DMS114 treated with DMSO at 0.1 percent for 48 hours (cell line): ENCODE results near the gene OPALIN.

ENCODE experiments used
- DNase-seq: peaks from one replicate; lab custom pipeline; 2025; ENCODE audit not compliant: unreplicated experiment; lab: John Stamatoyannopoulos, UW

The OPALIN gene

DNA sequence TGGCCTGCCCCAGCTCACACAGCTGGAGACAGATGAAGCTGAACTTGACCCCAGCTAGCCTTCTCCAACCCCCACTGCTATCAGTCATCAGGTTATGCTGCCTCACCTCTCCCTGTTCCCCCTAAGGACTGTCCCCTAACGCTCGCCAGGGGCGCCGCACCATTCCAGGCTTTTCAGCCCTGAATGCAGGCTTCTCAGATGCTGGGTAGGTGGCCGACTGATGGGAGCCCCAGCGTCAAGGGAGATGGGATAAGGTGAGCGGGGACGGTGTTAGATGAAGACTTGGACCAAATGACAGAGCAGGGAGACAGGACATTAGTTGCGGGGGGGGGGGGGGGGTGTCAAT lies 15.8 kb upstream of the OPALIN start:
- no peak for DNase-seq

DNA sequence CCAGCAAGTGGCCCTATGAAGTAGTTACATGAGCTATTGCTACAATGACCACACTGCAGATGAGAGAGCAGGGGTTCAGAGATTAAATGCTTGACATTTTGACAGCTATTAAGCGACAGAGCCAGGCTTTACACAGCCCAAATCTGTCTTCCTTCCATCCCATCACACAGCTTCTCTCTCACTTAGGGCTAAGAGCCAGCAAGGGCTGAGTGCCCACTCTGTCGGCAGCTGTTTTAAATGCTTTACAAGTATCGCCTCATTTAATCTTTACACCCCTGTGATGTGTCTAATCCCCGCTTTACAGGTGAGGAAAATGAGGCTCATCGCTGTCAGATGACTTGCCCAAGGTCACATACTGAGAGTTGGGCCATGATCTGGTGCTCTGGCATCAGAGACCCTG lies 15.2 kb upstream of the OPALIN start:
- no peak for DNase-seq

DNA sequence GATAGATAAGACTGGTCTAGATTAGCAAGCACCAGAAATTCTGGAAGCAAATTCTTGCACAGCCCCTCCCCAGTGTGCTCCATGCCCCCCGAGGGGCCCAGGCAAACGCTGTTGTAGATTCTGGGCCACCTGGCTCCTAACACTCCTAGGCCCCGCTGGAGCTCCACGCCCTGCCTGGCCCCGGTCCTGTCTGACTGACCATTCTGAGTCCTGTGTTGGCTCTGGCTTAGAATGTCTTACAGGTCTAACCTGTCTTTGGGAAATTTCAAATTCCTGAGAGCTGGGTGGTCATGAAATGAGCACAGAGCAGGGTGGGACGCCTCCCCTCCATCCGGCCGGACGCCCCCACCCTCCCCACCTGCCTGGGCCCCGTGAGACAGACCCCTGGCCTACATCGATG lies 12.6 kb upstream of the OPALIN start:
- DNase-seq = no peak

DNA sequence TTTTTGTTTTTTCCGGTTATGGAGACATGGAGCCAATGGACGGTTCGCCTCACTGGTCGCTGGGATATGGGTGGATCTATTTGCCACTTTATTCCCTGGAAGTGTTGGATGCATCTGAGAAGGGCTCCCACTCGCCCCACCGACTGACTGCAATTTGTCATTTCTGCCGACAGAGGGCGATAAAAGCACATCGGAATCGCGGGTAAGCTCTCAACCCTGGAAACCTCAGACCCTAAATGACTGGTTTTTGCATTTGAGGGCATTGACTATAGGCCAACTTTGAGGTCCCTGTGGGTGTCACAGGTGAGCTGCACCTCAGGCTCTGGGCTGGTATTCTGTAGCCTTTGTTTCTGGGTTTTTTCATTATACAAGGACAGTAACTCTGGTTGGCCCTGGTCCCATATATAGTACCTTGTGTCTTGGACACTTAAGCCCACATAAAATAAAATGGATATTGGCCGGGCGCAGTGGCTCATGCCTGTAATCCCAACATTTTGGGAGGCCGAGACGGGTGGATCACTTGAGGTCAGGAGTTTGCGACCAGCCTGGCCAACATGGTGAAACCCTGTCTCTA lies 11.9 kb upstream of the OPALIN start:
- peak; percentile 23 for DNase-seq

DNA sequence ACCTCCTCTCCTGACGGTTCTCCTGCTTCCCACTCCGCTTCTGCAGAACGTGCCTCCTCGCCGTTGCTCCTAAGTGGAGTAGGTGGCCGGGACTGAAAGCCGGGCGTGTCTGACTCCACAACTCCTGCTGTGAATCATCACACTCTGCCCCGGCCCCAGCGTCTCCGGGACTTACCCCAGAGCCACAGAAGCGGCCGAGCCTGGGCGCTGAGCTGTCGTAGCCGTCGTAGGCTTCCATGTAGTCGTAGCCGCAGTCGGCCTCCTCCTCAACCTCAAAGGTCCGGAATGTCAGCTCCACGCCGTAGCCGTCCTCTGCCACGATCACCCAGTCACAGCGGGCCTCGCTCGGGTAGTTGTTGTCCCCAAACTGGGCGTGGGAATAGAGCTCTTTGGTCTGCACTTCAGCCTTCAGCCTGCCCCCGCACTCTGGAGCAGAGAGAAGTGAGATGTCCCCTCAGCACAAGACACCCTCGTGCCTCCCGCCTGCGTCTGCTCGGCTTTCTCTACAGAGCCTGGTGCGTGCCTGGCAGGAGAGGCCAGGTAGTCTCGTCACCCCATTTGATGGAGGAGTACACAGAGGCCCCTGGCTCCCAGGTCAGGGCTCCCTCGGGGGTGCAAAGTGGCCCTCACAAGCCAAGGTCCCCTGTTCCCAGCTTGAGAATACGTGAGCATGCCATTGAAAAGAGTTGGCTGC lies 11.2 kb upstream of the OPALIN start:
- no peak for DNase-seq

DNA sequence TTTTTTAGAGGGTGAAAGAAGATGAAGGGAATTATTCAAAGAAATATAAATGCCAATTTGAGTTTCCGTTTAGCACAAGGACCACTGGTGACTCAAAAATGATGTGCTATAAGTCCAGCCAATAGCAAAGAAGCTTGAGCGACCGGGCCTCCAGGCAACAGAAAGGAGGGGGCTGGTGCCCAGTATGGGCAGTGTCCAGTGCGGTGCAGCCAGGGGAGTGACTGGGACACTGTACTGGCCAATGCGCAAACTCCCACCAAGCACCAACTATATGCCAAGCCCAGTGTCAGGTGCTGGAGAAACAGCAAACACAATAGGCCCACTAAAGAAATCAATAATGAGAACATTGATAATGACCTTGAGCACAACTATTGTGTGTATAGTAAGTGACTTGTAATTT lies 10.2 kb upstream of the OPALIN start:
- DNase-seq = no peak

DNA sequence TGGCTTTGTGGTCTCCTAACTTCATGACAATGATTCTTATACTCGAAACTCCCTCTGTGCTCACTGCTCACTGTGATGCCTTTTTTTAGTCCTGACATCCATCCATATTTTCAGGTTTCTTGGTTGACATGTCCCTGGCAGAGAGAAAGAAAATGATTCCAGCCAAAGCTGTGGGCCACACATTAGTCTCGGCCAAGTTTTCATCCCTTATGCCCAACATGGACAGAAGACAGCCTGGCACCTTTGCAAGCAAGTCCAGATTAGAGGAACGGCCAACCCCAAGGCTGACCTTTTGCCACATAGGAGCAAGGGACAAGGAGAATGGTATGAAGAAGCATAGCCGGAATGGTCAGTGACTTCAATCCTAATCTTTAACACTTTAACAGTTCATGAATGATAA lies 8.7 kb upstream of the OPALIN start:
- no peak for DNase-seq

DNA sequence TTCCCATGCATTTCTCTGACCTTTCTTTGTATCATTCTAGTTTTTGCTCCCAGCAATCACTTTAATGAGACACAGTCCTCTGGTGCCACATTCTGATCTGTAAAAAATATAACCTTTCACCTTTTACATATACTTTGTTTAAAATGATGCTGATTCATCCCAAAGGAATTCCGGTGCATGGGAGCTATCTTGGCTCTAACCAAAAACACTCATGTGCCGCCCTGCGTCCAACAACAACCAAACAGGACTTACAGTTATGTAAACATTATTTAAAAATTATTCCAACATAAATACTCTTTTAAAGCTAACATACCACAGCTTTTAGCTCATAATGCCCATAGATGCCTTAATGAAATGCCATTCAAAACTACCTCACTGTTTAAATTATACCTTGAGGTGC lies 7.7 kb upstream of the OPALIN start:
- DNase-seq = no peak

DNA sequence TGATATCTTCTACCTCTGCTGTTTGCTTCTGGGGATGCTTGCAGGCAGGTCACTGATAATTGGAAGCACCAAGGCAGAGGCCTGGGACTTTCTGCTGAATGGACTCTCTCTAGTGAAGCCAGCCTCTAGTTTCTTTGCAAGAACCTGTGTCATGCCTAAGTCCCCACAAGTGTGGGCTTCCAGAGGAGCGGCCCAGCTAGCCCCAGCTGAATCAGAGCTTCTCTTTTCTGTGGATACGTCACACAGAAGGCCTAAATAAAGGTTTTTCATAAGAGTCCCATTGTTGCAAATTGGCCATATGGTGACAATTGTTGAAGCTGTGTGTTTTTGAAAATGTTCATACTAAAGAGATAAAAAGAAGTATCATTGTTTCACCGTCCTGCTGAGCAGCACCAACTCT lies 6.8 kb upstream of the OPALIN start:
- DNase-seq = no peak

DNA sequence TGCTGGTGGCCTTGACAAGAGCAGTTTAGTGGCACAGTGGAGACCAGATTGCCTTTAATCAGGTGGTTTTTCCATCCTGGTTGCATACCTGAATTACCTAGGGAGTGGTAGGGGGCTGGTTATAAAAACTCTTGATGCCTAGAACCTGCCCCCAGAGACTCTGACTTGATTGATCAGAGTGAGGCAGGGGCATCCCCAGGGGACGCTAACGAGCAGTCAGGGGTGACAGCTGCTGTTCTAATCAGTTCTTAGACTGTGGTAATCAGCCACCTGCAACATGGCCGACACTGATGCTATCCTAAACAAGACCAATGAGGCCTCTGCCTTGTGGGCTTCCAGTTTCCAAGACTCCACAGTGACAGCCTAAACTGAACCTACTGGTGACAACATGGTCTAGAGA lies 2.0 kb upstream of the OPALIN start:
- no peak for DNase-seq

DNA sequence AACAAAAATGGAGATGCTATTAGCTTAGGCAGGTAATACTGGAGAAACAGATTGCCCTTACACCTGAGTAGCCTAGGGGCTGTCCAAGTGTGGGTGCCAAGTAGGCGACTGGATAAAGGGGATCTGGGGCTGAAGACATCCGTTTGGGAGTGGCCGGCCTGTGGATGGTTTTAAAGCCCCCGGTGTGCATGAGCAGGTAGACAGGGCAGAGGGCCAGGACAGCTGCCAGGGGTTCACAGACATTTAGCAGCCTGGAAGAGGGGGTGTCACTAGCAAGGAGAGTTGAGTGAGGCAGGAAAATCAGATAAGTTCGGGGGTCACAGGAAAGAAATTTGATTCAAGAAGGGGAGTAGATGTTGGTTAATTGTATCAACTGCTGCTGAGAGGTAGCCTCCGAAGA lies 1.5 kb upstream of the OPALIN start:
- DNase-seq = no peak

DNA sequence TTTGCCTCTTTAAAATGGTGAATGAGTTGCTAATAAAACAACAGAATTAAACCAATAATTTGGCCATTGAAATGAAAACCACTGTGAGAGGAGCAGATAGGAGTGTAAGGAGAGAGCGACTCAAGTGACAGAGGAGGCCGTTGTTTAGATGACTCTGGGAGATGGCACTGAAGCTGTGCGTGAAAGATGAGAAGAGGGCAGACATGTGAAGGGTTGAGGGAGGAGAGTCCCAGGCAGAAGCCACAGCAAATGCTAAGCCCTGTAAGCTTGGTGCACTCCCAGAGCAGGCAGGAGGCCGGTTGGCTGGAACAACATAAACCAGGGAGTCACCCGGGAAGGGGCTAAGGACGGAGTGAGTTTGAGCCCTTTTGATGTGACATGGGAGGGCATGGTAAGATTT lies 814 bp upstream of the OPALIN start:
- no peak for DNase-seq

DNA sequence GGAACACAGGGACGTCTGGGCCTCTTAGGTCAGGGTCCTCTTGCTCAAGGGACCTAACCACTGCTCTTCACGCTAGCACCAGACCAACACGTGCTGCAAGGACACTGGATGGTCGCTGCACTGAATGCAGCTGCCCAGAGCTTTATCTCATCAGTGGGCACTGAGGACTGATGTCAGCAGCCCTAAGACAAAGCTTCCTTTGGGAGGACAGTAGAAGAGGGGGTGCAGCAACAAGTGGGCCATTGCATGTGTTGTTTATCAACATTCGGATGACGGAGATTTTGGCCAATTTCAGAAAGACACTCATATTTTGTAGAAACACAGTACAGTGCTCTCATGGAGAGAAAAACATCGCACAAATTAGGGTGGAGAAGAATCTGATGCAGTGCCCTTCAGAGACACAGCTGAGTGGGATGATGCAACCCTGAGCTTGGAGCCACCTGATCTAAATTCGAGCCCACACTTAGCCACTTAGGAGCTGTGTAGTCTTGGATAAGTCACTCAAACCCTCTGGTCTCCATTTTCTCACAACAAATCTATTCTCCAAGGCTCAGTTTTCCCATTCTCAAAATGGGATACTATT lies 1.7 kb downstream of the OPALIN start:
- no peak for DNase-seq

DNA sequence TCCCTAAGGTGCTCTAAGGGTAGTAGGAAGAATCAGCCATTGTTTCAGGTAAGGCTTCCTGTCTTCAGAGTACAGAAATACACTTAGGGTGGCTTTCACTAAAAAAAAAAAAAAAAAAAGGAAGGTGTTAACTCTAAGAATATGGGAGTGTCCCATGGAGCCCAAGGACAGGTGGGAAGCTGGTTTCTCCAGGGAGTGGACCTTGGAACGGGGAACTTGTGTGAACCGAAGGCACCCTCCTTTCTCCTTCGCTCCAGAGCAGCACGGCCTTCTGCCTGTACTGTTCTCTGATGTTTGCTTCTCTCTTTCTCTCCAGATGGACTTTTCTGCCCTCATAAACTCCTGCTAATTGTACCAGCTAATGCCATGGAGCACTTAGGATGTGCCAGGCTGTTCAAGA lies 6.2 kb downstream of the OPALIN start:
- DNase-seq = no peak

DNA sequence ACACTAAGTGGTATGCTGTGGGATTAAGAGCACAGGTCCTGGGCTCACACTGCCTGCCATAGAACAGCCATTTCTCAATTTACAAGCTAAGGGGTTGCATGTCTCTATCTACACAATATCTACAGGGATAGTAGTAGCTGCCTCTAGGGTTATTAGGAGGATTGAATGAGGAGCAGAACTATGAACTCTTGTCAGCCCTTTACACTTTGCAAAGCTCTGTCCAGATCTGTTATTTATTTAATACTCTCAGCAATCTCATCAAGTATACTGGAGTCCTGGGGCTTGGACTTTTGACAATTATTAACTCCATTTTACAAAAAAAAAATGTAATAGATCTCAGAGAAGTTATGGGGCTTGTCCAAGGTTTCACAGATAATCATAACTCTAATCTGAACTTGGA lies 6.8 kb downstream of the OPALIN start:
- DNase-seq = no peak

DNA sequence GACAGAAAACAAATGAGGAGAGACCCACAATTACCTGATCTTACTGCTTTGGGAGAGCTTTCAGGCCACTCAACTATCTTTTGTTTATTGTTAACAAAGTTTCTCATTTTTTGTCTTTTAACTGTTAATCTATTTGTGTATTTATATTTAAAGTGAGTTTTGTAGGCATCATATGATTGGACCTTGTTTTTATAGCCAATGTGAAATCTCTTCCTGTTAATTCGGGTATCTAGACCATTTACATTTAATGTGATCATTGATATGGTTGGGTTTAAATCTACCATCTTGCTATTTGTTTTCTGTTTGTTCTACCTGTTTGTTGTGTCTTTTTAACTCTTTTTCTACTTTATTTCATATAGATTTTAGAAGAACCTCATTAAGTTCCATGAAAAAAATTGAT lies 12.5 kb downstream of the OPALIN start:
- no peak for DNase-seq

DNA sequence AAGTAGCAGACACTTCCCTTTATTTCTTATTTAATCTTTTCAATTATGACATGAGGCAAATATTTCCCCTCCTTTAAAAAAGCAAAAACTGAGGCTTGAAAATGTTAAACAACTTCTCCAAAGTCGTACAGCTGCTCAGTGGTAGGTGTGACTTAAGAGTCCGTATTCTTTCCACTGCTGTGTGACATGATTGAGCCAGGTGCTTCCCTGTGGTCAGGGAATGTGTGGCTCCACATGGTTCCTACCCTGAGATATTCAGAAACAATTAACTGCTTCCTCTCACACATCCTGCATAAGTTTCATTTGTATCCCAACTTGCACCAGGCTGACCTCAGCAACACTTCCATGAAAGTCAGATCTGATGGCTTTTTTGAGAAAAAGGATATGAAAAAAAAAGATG lies 13.6 kb downstream of the OPALIN start:
- DNase-seq = no peak

DNA sequence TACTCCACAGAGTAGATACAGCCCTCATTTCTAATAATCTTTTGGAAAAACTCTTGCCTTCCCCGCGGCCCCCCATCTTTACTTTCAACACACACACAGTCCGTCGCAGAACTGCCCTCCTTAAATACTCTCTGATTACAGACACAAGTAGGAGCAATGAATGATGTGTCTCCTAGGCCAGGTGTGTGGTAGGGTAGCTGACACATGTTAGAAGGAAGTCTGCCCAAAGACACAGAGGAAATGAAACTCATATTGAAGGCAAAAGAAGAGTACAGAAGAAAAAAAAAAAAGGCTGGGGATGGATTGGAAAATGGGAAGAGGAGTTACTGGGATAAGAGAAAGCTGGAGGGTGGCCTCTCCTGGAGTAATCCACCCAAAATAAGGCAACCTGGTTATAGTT lies 14.6 kb downstream of the OPALIN start:
- DNase-seq = no peak

DNA sequence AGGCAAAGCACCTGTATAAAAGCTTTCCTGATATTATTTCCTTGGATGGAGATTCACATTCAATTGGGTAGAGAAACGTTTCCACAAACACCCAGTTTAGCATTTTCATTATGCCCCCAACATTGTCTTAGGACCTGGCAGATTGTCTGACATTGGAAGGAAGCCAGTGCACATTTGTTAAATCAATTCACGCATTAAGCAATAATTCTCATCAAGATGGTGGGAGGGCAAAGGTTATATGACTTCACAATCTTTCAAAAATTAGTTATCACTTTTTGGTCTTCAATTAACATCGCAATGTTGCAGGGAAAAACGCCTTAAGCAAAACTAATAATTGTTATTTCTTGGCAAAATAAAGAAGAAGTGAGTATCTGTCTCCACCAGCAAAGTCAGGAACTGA lies 16.4 kb downstream of the OPALIN start:
- DNase-seq = no peak

DNA sequence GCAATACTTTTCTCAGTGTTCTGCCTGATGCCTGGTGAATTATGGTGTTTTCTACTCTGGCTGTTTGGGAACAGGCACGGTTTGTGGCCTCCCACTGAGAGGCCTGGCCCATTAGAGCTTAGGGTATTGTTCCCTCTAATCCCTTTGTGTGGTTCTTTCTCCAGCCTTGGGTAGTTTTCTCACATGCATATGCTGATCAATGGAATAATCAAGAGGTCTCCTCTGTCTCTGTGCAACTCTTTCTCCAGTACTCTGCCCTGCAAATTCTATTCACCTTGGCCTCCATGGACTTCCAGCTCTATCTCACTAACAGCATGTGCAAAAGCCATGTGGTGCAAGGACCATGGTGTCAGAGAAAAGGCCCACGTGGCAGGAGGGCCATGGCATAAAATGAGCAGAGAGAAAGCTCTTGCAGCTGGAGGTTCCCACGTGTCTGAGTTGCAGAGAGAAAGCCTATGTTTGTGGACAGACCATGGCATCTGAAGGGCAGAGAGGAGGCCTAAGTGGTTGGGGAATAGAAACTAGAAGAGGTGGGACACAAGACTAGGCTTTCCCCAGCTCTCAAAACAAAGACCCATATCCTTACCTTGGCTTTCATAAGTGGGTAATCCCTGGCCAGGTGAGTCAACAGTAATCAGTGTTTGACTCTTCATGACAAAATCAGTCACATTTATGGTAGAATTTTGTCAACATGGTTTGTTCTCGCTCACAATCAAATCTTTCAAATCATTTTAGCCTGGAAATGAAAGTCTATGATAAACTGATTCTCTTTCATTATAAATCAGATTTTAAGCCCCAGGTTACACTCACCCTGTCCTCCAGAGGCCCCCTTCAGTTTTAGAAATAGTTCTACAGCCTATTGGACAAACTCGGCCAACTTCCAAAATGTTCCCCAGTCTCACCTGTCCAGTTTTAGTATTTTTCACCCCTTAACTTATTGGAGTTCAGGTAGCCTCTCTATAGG lies 17.3 kb downstream of the OPALIN start:
- DNase-seq = no peak

DNA sequence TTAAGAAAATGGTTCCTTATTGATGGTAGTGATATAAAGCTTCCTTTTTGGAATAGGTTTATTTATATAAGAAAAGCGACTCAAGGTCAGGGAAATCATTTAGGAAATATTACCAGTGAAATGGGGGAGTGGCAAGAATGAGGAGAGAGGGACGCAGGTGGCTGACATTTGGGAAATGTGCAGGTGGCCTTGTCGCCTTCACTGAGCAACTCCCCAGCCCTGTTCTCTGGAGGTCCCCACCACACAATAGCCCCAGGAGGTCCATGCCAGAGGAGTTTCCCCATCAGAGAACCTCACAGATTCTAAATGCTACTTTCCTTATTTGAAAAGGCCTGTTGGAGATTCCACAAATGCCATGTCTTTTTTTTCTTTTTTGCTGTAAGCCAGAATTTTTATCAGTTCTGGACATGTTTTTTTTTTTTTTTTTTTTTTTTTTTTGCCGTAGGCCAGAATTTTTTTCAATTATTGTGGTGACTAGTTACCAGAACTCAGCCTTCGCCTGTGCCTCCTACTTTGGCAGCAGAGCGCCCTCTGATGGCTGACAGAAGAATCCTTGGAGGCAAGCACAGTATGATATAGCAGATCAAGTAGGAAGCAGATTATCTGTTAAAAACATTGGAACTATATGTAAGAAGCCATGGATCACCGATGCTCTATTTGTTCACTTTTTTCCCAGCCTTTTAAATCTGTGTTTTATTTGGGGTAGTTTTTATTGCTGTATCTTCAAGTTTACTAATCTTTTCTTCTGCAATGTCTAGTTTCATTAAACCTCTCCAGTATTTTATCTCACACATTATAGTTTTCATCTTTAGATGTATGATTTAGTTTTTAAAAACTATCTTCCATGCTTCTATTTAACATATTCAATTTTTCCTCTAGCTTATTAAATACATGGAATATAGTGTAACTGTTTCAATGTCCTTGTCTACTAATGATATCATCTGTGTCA lies 18.6 kb downstream of the OPALIN start:
- DNase-seq = peak; percentile 38
